Ascending aorta (tissue), 2 donors: ENCODE results near the gene HDGFL3. TPM values are rescaled to one million over a fixed set of nuclear protein-coding genes. Genes with fewer than 3 reads are reported as not detected.
"Not testable (repeated sequence)": the region's sequence is repeated elsewhere in the genome, so short reads cannot be mapped to it uniquely, and the experiment has no call there.

ENCODE experiments used
- DNase-seq, 2 donors: peaks; one replicate each; pipeline ENCODE4 v3.0.0-alpha.2; 2019; ENCODE audit warnings: low spot score in 2 of 2
- H3K27ac ChIP-seq, 2 donors: fragments of 200-600 bp; sonication (generic); one replicate each; pipeline ENCODE4 v1.5.1; 2016 to 2017; ENCODE audit warnings: mild to moderate bottlenecking in 1 of 2
- H3K27me3 ChIP-seq: fragments of 200-600 bp; sonication (generic); one replicate; pipeline ENCODE4 v1.5.1; 2017
- H3K36me3 ChIP-seq, 2 donors: fragments of 200-600 bp; sonication (generic); one replicate each; pipeline ENCODE4 v1.5.1; 2016
- H3K4me1 ChIP-seq, 2 donors: fragments of 200-600 bp; sonication (generic); one replicate each; pipeline ENCODE4 v1.5.1; 2016 to 2017; ENCODE audit warnings: mild to moderate bottlenecking in 1 of 2
- H3K4me3 ChIP-seq, 2 donors: fragments of 200-600 bp; sonication (generic); one replicate each; pipeline ENCODE4 v1.5.1; 2016 to 2017; ENCODE audit warnings: mild to moderate bottlenecking in 1 of 2
- H3K9me3 ChIP-seq, 2 donors: fragments of 200-600 bp; sonication (generic); one replicate each; pipeline ENCODE4 v1.5.1; 2016
- CTCF ChIP-seq, 3 experiments: fragments of 200-600 bp in 2 of 3; fragments of 450-650 bp in 1 of 3; sonication (generic) in 2 of 3; IDR thresholded peaks; one replicate each; pipeline ENCODE4 v1.5.1; 2016 to 2019; ENCODE audit warnings: antibody characterized with exemption in 3 of 3, mild to moderate bottlenecking in 1 of 3, moderate library complexity in 1 of 3
- intact Hi-C: fragments of 100-400 bp; cut with DNase I; formaldehyde crosslinking; loops from one replicate; pipeline ENCODE4 v1.15.1; 2023
- total RNA-seq: library from RNA; depleted of rRNA; stranded (reverse); fragments of >200 nt; gene quantifications from one replicate; pipeline ENCODE4 v1.1.0, GENCODE V29; 2016

The HDGFL3 gene
- total RNA-seq, 1 donor from 2014 or later, result 20.8 TPM

DNA sequence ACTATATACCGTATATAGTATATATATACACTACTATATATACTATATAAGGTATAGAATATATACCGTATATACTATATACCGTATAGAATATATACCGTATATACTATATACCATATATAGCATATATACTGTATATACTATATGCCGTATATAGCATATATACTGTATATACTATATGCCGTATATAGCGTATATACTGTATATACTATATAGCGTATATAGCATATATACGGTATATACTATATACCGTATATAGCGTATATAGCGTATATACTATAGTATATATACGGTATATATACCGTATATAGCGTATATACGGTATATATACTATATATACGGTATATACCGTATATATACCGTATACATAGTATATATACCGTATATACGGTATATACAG, 22.6 kb upstream of the HDGFL3 start:
- no peak overlapping the region for H3K4me3 ChIP-seq
- intact Hi-C loops, result no loop called here
- H3K27me3 ChIP-seq, result no peaks in the 10 kb centered on the region
- H3K36me3 ChIP-seq, result no peaks in the 10 kb centered on the region
- no peak for TF ChIP-seq CTCF (IDR thresholded peaks at IDR 0.05)
- no peak for DNase-seq
- no peak overlapping the region for H3K27ac ChIP-seq
- H3K9me3 ChIP-seq, result no peaks in the 10 kb centered on the region
- no peaks in the 10 kb centered on the region for H3K4me1 ChIP-seq

GRCh38 chr15:83225449-83225848, 17.8 kb upstream of the HDGFL3 start:
- DNase-seq, result no peak
- Histone ChIP-seq H3K4me3 (no peak overlapping the region), H3K4me1 (no peaks in the 10 kb centered on the region), H3K9me3 (no peaks in the 10 kb centered on the region), H3K27me3 (no peaks in the 10 kb centered on the region), H3K36me3 (no peaks in the 10 kb centered on the region), H3K27ac (no peak overlapping the region)
- intact Hi-C loops, result no loop called here
- TF ChIP-seq CTCF (IDR thresholded peaks at IDR 0.05), result no peak

- H3K4me1 ChIP-seq, intact Hi-C loops, H3K4me3 ChIP-seq, H3K27ac ChIP-seq, DNase-seq, H3K9me3 ChIP-seq, H3K36me3 ChIP-seq, H3K27me3 ChIP-seq: not testable (repeated sequence)
Observed at GRCh38 chr15:83221781-83222180, 14.2 kb upstream of the HDGFL3 start.

DNA sequence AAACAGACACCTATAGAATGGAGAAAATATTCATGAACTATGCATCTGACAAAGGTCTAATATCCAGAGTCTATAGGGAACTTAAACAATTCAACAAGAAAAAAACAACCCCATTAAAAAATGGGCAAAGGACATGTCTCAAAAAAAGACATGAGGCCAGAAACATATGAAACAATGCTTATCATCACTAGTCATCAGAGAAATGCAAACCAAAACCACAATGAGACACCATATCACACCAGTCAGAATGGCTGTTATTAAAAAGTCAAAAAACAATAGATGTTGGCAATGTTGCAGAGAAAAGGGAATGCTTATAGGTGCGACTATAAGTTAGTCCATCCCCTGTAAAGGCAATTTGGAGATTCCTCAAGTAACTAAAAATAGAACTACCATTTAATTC, 11.4 kb upstream of the HDGFL3 start:
- Histone ChIP-seq H3K9me3 (no peaks in the 10 kb centered on the region), H3K27me3 (no peaks in the 10 kb centered on the region), H3K4me1 (no peaks in the 10 kb centered on the region), H3K27ac (no peak overlapping the region), H3K4me3 (no peak overlapping the region), H3K36me3 (no peaks in the 10 kb centered on the region)
- TF ChIP-seq CTCF (IDR thresholded peaks at IDR 0.05), result no peak
- intact Hi-C loops, result no loop called here
- no peak for DNase-seq

GRCh38 chr15:83215306-83215705, 7.7 kb upstream of the HDGFL3 start:
- no peak overlapping the region for H3K4me3 ChIP-seq
- no peaks in the 10 kb centered on the region for H3K36me3 ChIP-seq
- no peaks in the 10 kb centered on the region for H3K4me1 ChIP-seq
- no peaks in the 10 kb centered on the region for H3K9me3 ChIP-seq
- H3K27ac ChIP-seq, result no peak overlapping the region
- intact Hi-C loops, result no loop called here
- no peak for DNase-seq
- no peak for TF ChIP-seq CTCF (IDR thresholded peaks at IDR 0.05)
- no peaks in the 10 kb centered on the region for H3K27me3 ChIP-seq

DNA sequence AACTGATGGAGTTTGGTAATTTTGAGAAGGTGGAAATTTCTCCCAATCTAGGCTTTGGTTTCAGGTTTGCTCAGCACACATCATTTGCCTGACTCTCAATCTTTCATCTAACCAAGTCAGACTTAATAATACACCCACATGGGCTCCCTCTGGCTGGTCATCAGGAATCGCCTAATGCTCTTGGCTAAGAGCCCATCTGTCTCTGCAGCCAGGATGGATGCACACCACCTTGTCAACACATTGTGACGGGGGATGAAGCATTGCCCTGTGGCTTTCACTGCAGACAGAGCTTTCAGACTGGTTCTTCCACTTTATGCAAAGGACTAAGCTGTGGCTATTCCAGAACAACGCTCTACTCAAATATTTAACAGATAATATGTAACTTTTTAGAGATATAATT, 3.0 kb upstream of the HDGFL3 start:
- Histone ChIP-seq H3K9me3 (no peaks in the 10 kb centered on the region), H3K27ac (no peak overlapping the region), H3K4me3 (no peak overlapping the region), H3K4me1 (no peaks in the 10 kb centered on the region), H3K36me3 (no peaks in the 10 kb centered on the region), H3K27me3 (no peaks in the 10 kb centered on the region)
- intact Hi-C loops, result no loop called here
- no peak for DNase-seq
- no peak for TF ChIP-seq CTCF (IDR thresholded peaks at IDR 0.05)
